Heart right ventricle (tissue), 16 donors: Measurements from ENCODE around the gene F13B. TPM values are rescaled to one million over a fixed set of nuclear protein-coding genes. Genes with fewer than 3 reads are reported as not detected.

ENCODE experiments used
- ATAC-seq, 8 donors: fragments of 200-7000 bp; cut with Tn5 transposase; one replicate each; pipeline ENCODE4 v1.9.1; 2020; ENCODE audit warnings: mild to moderate bottlenecking in 8 of 8, moderate library complexity in 8 of 8, moderate number of reproducible peaks in 1 of 8
- DNase-seq, 2 donors: peaks; one replicate each; pipeline ENCODE4 v3.0.0-alpha.2; 2020
- H3K27ac ChIP-seq, 10 donors: fragments of 200-600 bp; sonication (generic) in 2 of 10; one replicate each; pipeline versions ENCODE4 v1.5.0 to v1.8.0; 2020 to 2022; ENCODE audit warnings: mild to moderate bottlenecking in 3 of 10
- H3K27me3 ChIP-seq, 7 donors: fragments of 200-600 bp; one replicate each; pipeline ENCODE4 v1.8.0; 2021 to 2022; ENCODE audit warnings: mild to moderate bottlenecking in 2 of 7
- H3K36me3 ChIP-seq, 9 donors: fragments of 200-600 bp; sonication (generic) in 1 of 9; one replicate each; pipeline versions ENCODE4 v1.5.0 to v1.8.0; 2020 to 2022; ENCODE audit warnings: mild to moderate bottlenecking in 2 of 9
- H3K4me1 ChIP-seq, 9 donors: fragments of 200-600 bp; sonication (generic) in 1 of 9; one replicate each; pipeline versions ENCODE4 v1.5.0 to v1.8.0; 2020 to 2022; ENCODE audit warnings: mild to moderate bottlenecking in 4 of 9
- H3K4me3 ChIP-seq, 10 donors: fragments of 200-600 bp; sonication (generic) in 2 of 10; one replicate each; pipeline versions ENCODE4 v1.5.0 to v1.8.0; 2020 to 2022; ENCODE audit warnings: mild to moderate bottlenecking in 7 of 10, moderate library complexity in 2 of 10
- H3K9me3 ChIP-seq, 11 donors: fragments of 200-600 bp in 10 of 11; sonication (generic) in 2 of 11; one replicate each; pipeline versions ENCODE4 v1.5.0 to v1.8.0; 2013 to 2022; ENCODE audit warnings: mild to moderate bottlenecking in 2 of 11, control low read depth in 1 of 11, moderate library complexity in 1 of 11
- WGBS, 2 donors: extraction: QIAGEN DNeasy Blood & Tissue Kit; methylation state at CpG; one replicate each; pipeline ENCODE4 v1.1.7; 2013; ENCODE audit warnings: inconsistent platforms in 1 of 2; 5-methylcytosine and 5-hydroxymethylcytosine counted together
- intact Hi-C, 10 donors: fragments of 100-400 bp; cut with DNase I; formaldehyde crosslinking; loops; one replicate each; pipeline versions ENCODE4 v1.11.1 to v1.14.2; 2022
- polyA plus RNA-seq, 2 donors: library from polyadenylated mRNA; stranded (reverse); fragments of 200-250 nt; gene quantifications; one replicate each; pipeline ENCODE4 v1.2.3, GENCODE V29; 2013
- total RNA-seq, 10 donors: library from RNA; stranded (reverse); fragmentation: NEBNext Ultra II Directional in 3 of 10; extraction: Animal tissue kit (Norgen Biotek cat#: 25700) in 3 of 10; gene quantifications; one replicate each; pipeline versions ENCODE4 v1.2.1 to v1.2.4, GENCODE V29; 2021 to 2023
- TF ChIP-seq, protein P1 (sequence below), 9 donors: fragments of 200-600 bp; sonication (generic) in 2 of 9; IDR thresholded peaks; one replicate each; pipeline versions ENCODE4 v1.5.0 to v1.8.0; 2021 to 2022; ENCODE audit warnings: antibody characterized with exemption in 9 of 9, mild to moderate bottlenecking in 5 of 9, moderate library complexity in 1 of 9
- donor health status: Arrhythmogenic right ventricular cardiomyopathy.
- donor health status: ischemic (EF 13 %, LVEDD 7.1; RV severe dilation, severe dysfunction).
- donor health status: healthy with polysubstance abuse.
- donor health status: DM: no; HTN: yes; CAD: no.
- donor health status: DM: no; HTN: no; CAD: no.
- donor health status: ischemic (EF 25% LVEDD 6.9; RV normal size, moderate dysfunction).
- donor health status: ischemic (EF 25% LVEDD 5.7; RV mildly dilated, moderate dysfunction).
- donor health status: healthy.
- donor health status: DM: yes; HTN: yes; CAD: no.
- donor health status: Ischemic cardiomyopathy.
- donor health status: ischemic (EF 35%, LVEDD 5.7; RV mildly dilated, moderate dysfunction).
- donor health status: nonischemic (EF 11% LVEDD 7.7; RV severe dilation, severe dysfunction).
- donor health status: DM: yes; HTN: yes; CAD: no.
- donor health status: PGD.
- donor health status: ischemic (EF 29% LVEDD 5.4; RV normal size, mild dysfunction).
- donor health status: nonischemic (EF 23%, LVEDD 6.1; RV moderate dilation, normal function).

Gene F13B
- total and polyA plus RNA-seq, 12 donors = not detected

GRCh38 chr1:197029749-197030148 is 37.3 kb downstream of the F13B start:
- H3K27ac ChIP-seq = no peak overlapping the region
- no peaks in the 10 kb centered on the region for H3K9me3 ChIP-seq
- H3K36me3 ChIP-seq = no peaks in the 10 kb centered on the region
- DNase-seq = no peak
- no peak overlapping the region for H3K4me3 ChIP-seq
- TF ChIP-seq, protein P1, sequence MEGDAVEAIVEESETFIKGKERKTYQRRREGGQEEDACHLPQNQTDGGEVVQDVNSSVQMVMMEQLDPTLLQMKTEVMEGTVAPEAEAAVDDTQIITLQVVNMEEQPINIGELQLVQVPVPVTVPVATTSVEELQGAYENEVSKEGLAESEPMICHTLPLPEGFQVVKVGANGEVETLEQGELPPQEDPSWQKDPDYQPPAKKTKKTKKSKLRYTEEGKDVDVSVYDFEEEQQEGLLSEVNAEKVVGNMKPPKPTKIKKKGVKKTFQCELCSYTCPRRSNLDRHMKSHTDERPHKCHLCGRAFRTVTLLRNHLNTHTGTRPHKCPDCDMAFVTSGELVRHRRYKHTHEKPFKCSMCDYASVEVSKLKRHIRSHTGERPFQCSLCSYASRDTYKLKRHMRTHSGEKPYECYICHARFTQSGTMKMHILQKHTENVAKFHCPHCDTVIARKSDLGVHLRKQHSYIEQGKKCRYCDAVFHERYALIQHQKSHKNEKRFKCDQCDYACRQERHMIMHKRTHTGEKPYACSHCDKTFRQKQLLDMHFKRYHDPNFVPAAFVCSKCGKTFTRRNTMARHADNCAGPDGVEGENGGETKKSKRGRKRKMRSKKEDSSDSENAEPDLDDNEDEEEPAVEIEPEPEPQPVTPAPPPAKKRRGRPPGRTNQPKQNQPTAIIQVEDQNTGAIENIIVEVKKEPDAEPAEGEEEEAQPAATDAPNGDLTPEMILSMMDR (IDR thresholded peaks at IDR 0.05) = no peak
- no peak for ATAC-seq
- no peaks in the 10 kb centered on the region for H3K4me1 ChIP-seq
- no peaks in the 10 kb centered on the region for H3K27me3 ChIP-seq
- intact Hi-C loops = no loop called here

- no peaks in the 10 kb centered on the region for H3K4me1 ChIP-seq
- DNase-seq (no peak), ATAC-seq (no peak)
- TF ChIP-seq, protein P1 (IDR thresholded peaks at IDR 0.05) = no peak
- no peak overlapping the region for H3K4me3 ChIP-seq
- no peaks in the 10 kb centered on the region for H3K27me3 ChIP-seq
- WGBS, 2 donors = 90 to 91% methylated on average over 6 of the region's 6 CpGs
- no peaks in the 10 kb centered on the region for H3K36me3 ChIP-seq
- no peaks in the 10 kb centered on the region for H3K9me3 ChIP-seq
- no peak overlapping the region for H3K27ac ChIP-seq
- intact Hi-C loops = no loop called here
Measured at GRCh38 chr1:197027359-197027758, 39.7 kb downstream of the F13B start.

GRCh38 chr1:197024460-197024859 is 42.6 kb downstream of the F13B start:
- Histone ChIP-seq H3K9me3 (no peaks in the 10 kb centered on the region), H3K27ac (no peak overlapping the region), H3K27me3 (no peaks in the 10 kb centered on the region), H3K36me3 (no peaks in the 10 kb centered on the region), H3K4me3 (no peak overlapping the region), H3K4me1 (no peaks in the 10 kb centered on the region)
- DNase-seq (no peak), ATAC-seq (no peak)
- TF ChIP-seq, protein P1 (IDR thresholded peaks at IDR 0.05) = no peak
- 89 to 95% methylated on average over 1 of the region's 1 CpG for WGBS, 2 donors
- intact Hi-C loops = no loop called here

- H3K27me3 ChIP-seq = no peaks in the 10 kb centered on the region
- H3K36me3 ChIP-seq = no peaks in the 10 kb centered on the region
- H3K4me3 ChIP-seq = no peak overlapping the region
- WGBS, 2 donors = 38 to 43% methylated on average over 4 of the region's 4 CpGs
- ATAC-seq = no peak
- intact Hi-C loops = no loop called here
- H3K27ac ChIP-seq = no peak overlapping the region
- peaks cover 0 to 5% (median 0%) of the 10 kb centered on the region in 9 donors for H3K4me1 ChIP-seq
- TF ChIP-seq, protein P1 (IDR thresholded peaks at IDR 0.05) = no peak
- no peaks in the 10 kb centered on the region for H3K9me3 ChIP-seq
- DNase-seq = no peak
Measured at GRCh38 chr1:197021716-197022115, 45.3 kb downstream of the F13B start.
